ENCODE measurements around the gene PREX1. TPM values are rescaled to one million over a fixed set of nuclear protein-coding genes. Genes with fewer than 3 reads are reported as not detected.

PREX1 gene
- total RNA-seq, 1 experiment from 2014 or later, result 41.4 TPM

GRCh38 chr20:48673507-48673906, 154.3 kb downstream of the PREX1 start:
- in situ Hi-C loops (cut with HindIII; ENCODE audit: low pct_unique_long_range_greater_than_20kb, low sequenced_read_pairs), result no loop called here
- no peak for DNase-seq (ENCODE audit: low read depth)

- no peak for DNase-seq (ENCODE audit: low read depth)
- in situ Hi-C loops (cut with HindIII; ENCODE audit: low pct_unique_long_range_greater_than_20kb, low sequenced_read_pairs), result no loop called here
Observed at GRCh38 chr20:48672324-48672723, 155.5 kb downstream of the PREX1 start.

- in situ Hi-C loops (cut with HindIII; ENCODE audit: low pct_unique_long_range_greater_than_20kb, low sequenced_read_pairs), result no loop called here
- DNase-seq (ENCODE audit: low read depth), result no peak
Observed at GRCh38 chr20:48671141-48671540, 156.7 kb downstream of the PREX1 start.

- no peak for DNase-seq (ENCODE audit: low read depth)
- in situ Hi-C loops (cut with HindIII; ENCODE audit: low pct_unique_long_range_greater_than_20kb, low sequenced_read_pairs), result no loop called here
Observed at GRCh38 chr20:48669946-48670605, 157.7 kb downstream of the PREX1 start.

GRCh38 chr20:48668451-48668946, 159.3 kb downstream of the PREX1 start:
- in situ Hi-C loops (cut with HindIII; ENCODE audit: low pct_unique_long_range_greater_than_20kb, low sequenced_read_pairs), result no loop called here
- DNase-seq (ENCODE audit: low read depth), result no peak

GRCh38 chr20:48667889-48668413, 159.8 kb downstream of the PREX1 start:
- no peak for DNase-seq (ENCODE audit: low read depth)
- in situ Hi-C loops (cut with HindIII; ENCODE audit: low pct_unique_long_range_greater_than_20kb, low sequenced_read_pairs), result no loop called here

GRCh38 chr20:48667481-48667880, 160.3 kb downstream of the PREX1 start:
- no peak for DNase-seq (ENCODE audit: low read depth)
- in situ Hi-C loops (cut with HindIII; ENCODE audit: low pct_unique_long_range_greater_than_20kb, low sequenced_read_pairs), result no loop called here

GRCh38 chr20:48665785-48666184, 162.0 kb downstream of the PREX1 start:
- in situ Hi-C loops (cut with HindIII; ENCODE audit: low pct_unique_long_range_greater_than_20kb, low sequenced_read_pairs), result no loop called here
- no peak for DNase-seq (ENCODE audit: low read depth)

GRCh38 chr20:48662711-48663110, 165.1 kb downstream of the PREX1 start:
- DNase-seq (ENCODE audit: low read depth), result no peak
- in situ Hi-C loops (cut with HindIII; ENCODE audit: low pct_unique_long_range_greater_than_20kb, low sequenced_read_pairs), result no loop called here

- no peak for DNase-seq (ENCODE audit: low read depth)
- in situ Hi-C loops (cut with HindIII; ENCODE audit: low pct_unique_long_range_greater_than_20kb, low sequenced_read_pairs), result no loop called here
Observed at GRCh38 chr20:48661575-48662455, 166.0 kb downstream of the PREX1 start.

- in situ Hi-C loops (cut with HindIII; ENCODE audit: low pct_unique_long_range_greater_than_20kb, low sequenced_read_pairs), result no loop called here
Observed at GRCh38 chr20:48660788-48661187, 167.0 kb downstream of the PREX1 start.

GRCh38 chr20:48659858-48660257, 167.9 kb downstream of the PREX1 start:
- in situ Hi-C loops (cut with HindIII; ENCODE audit: low pct_unique_long_range_greater_than_20kb, low sequenced_read_pairs), result no loop called here
- DNase-seq (ENCODE audit: low read depth), result no peak

More at GRCh38 chr20:48660788-48661187, 167.0 kb downstream of the PREX1 start:
- no peak for DNase-seq (ENCODE audit: low read depth)

- DNase-seq (ENCODE audit: low read depth), result no peak
- in situ Hi-C loops (cut with HindIII; ENCODE audit: low pct_unique_long_range_greater_than_20kb, low sequenced_read_pairs), result no loop called here
Observed at GRCh38 chr20:48658505-48658904, 169.3 kb downstream of the PREX1 start.

GRCh38 chr20:48658198-48658476, 169.7 kb downstream of the PREX1 start:
- in situ Hi-C loops (cut with HindIII; ENCODE audit: low pct_unique_long_range_greater_than_20kb, low sequenced_read_pairs), result no loop called here
- DNase-seq (ENCODE audit: low read depth), result no peak

GRCh38 chr20:48657426-48658197, 170.2 kb downstream of the PREX1 start:
- peak; percentile 62 for DNase-seq (ENCODE audit: low read depth)
- in situ Hi-C loops (cut with HindIII; ENCODE audit: low pct_unique_long_range_greater_than_20kb, low sequenced_read_pairs), result no loop called here

- no peak for DNase-seq (ENCODE audit: low read depth)
- in situ Hi-C loops (cut with HindIII; ENCODE audit: low pct_unique_long_range_greater_than_20kb, low sequenced_read_pairs), result no loop called here
Observed at GRCh38 chr20:48656661-48657211, 171.1 kb downstream of the PREX1 start.

GRCh38 chr20:48656137-48656536, 171.7 kb downstream of the PREX1 start:
- DNase-seq (ENCODE audit: low read depth), result no peak
- in situ Hi-C loops (cut with HindIII; ENCODE audit: low pct_unique_long_range_greater_than_20kb, low sequenced_read_pairs), result no loop called here

- no peak for DNase-seq (ENCODE audit: low read depth)
- in situ Hi-C loops (cut with HindIII; ENCODE audit: low pct_unique_long_range_greater_than_20kb, low sequenced_read_pairs), result no loop called here
Observed at GRCh38 chr20:48653706-48654051, 174.1 kb downstream of the PREX1 start.
